Ascending aorta (tissue), 2 donors: ENCODE results near the gene SHD. TPM values are rescaled to one million over a fixed set of nuclear protein-coding genes. Genes with fewer than 3 reads are reported as not detected.

Experiments used
- DNase-seq, 2 donors: peaks; one replicate each; pipeline ENCODE4 v3.0.0-alpha.2; 2019; ENCODE audit warnings: low spot score in 2 of 2
- H3K27ac ChIP-seq, 2 donors: fragments of 200-600 bp; sonication (generic); one replicate each; pipeline ENCODE4 v1.5.1; 2016 to 2017; ENCODE audit warnings: mild to moderate bottlenecking in 1 of 2
- H3K27me3 ChIP-seq: fragments of 200-600 bp; sonication (generic); one replicate; pipeline ENCODE4 v1.5.1; 2017
- H3K36me3 ChIP-seq, 2 donors: fragments of 200-600 bp; sonication (generic); one replicate each; pipeline ENCODE4 v1.5.1; 2016
- H3K4me1 ChIP-seq, 2 donors: fragments of 200-600 bp; sonication (generic); one replicate each; pipeline ENCODE4 v1.5.1; 2016 to 2017; ENCODE audit warnings: mild to moderate bottlenecking in 1 of 2
- H3K4me3 ChIP-seq, 2 donors: fragments of 200-600 bp; sonication (generic); one replicate each; pipeline ENCODE4 v1.5.1; 2016 to 2017; ENCODE audit warnings: mild to moderate bottlenecking in 1 of 2
- H3K9me3 ChIP-seq, 2 donors: fragments of 200-600 bp; sonication (generic); one replicate each; pipeline ENCODE4 v1.5.1; 2016
- intact Hi-C: fragments of 100-400 bp; cut with DNase I; formaldehyde crosslinking; loops from one replicate; pipeline ENCODE4 v1.15.1; 2023
- total RNA-seq: library from RNA; depleted of rRNA; stranded (reverse); fragments of >200 nt; gene quantifications from one replicate; pipeline ENCODE4 v1.1.0, GENCODE V29; 2016
- TF ChIP-seq, protein P1 (sequence below), 3 experiments: fragments of 200-600 bp in 2 of 3; fragments of 450-650 bp in 1 of 3; sonication (generic) in 2 of 3; IDR thresholded peaks; one replicate each; pipeline ENCODE4 v1.5.1; 2016 to 2019; ENCODE audit warnings: antibody characterized with exemption in 3 of 3, mild to moderate bottlenecking in 1 of 3, moderate library complexity in 1 of 3

The SHD gene
- total RNA-seq, 1 donor from 2014 or later = not detected

DNA sequence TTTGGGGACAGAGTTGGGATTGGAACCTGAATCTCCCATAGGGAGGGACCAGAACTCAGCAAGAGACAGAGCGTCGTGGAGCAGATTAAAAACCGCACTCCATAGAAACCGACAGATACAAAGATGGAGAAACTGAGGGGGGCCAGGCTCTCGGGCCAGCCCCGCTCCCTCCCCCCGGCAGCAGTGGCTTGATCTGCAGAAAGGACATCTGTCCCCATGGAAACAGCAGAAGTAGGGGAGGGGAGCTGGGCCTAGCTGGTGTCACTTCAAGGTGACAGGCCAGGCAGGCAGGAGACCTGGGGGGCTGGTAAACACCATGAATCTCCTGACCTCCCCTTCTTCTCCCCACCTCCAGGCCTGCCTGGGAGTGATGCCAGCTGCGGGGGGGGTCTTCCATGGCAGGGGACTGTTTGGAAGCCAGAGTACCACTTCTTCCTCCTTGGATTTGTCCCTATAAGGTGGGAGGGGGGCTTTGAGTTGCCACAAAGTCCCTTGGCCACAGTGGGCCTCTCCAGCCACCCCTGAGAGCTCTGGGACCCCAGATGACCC, 12.2 kb downstream of the SHD start:
- Histone ChIP-seq H3K27me3 (no peaks in the 10 kb centered on the region), H3K4me3 (no peak overlapping the region), H3K4me1 (no peaks in the 10 kb centered on the region), H3K9me3 (no peaks in the 10 kb centered on the region), H3K27ac (no peak overlapping the region), H3K36me3 (no peaks in the 10 kb centered on the region)
- DNase-seq = no peak
- intact Hi-C loops = no loop called here
- TF ChIP-seq, protein P1, sequence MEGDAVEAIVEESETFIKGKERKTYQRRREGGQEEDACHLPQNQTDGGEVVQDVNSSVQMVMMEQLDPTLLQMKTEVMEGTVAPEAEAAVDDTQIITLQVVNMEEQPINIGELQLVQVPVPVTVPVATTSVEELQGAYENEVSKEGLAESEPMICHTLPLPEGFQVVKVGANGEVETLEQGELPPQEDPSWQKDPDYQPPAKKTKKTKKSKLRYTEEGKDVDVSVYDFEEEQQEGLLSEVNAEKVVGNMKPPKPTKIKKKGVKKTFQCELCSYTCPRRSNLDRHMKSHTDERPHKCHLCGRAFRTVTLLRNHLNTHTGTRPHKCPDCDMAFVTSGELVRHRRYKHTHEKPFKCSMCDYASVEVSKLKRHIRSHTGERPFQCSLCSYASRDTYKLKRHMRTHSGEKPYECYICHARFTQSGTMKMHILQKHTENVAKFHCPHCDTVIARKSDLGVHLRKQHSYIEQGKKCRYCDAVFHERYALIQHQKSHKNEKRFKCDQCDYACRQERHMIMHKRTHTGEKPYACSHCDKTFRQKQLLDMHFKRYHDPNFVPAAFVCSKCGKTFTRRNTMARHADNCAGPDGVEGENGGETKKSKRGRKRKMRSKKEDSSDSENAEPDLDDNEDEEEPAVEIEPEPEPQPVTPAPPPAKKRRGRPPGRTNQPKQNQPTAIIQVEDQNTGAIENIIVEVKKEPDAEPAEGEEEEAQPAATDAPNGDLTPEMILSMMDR (IDR thresholded peaks at IDR 0.05) = no peak

DNA sequence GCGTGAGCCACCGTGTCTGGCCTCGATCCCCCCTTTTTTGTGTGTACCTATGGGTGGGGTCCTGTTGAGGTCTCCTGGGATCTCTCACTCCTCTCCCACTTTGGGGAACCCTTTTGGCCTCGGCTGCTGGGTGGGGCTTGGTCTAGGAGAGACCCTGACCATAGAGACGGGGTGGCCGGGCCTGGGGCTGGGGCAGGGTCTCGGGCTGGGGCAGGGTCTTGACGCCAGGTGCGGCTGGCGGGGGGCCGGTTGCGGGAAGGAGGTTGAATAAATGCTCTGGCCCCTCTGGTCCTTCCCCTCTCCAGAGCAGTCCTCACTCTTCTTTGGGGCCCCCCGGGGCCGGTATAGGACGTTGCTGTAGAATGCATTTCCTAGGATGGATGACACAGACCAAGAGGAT, 13.4 kb downstream of the SHD start:
- Histone ChIP-seq H3K36me3 (no peaks in the 10 kb centered on the region), H3K27ac (no peak overlapping the region), H3K4me1 (no peaks in the 10 kb centered on the region), H3K27me3 (no peaks in the 10 kb centered on the region), H3K9me3 (no peaks in the 10 kb centered on the region), H3K4me3 (no peak overlapping the region)
- TF ChIP-seq, protein P1 (IDR thresholded peaks at IDR 0.05) = no peak
- DNase-seq = no peak
- intact Hi-C loops = no loop called here

DNA sequence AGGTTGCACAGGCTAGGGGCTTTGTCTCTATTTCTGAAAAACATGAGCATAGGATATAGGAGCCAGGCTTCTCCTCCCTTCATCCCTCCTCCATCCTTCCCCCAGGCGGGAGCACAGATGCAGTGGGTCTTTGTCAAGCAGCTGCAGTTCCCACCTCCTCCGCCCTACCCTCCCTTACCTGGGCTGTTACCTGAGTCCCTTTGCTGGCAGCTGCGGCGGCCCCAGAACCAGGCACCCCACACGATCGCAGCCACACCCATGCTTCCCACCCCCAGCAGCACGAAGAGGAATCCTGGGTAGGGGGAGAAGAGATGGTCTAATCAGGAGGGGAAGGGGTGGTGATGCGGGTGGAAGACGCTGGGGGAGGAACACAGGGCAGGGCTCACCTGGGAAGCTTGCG, 15.3 kb downstream of the SHD start:
- no peak for DNase-seq
- Histone ChIP-seq H3K4me1 (no peaks in the 10 kb centered on the region), H3K27ac (no peak overlapping the region), H3K36me3 (no peaks in the 10 kb centered on the region), H3K9me3 (no peaks in the 10 kb centered on the region), H3K27me3 (no peaks in the 10 kb centered on the region), H3K4me3 (no peak overlapping the region)
- intact Hi-C loops = no loop called here
- TF ChIP-seq, protein P1 (IDR thresholded peaks at IDR 0.05) = no peak

DNA sequence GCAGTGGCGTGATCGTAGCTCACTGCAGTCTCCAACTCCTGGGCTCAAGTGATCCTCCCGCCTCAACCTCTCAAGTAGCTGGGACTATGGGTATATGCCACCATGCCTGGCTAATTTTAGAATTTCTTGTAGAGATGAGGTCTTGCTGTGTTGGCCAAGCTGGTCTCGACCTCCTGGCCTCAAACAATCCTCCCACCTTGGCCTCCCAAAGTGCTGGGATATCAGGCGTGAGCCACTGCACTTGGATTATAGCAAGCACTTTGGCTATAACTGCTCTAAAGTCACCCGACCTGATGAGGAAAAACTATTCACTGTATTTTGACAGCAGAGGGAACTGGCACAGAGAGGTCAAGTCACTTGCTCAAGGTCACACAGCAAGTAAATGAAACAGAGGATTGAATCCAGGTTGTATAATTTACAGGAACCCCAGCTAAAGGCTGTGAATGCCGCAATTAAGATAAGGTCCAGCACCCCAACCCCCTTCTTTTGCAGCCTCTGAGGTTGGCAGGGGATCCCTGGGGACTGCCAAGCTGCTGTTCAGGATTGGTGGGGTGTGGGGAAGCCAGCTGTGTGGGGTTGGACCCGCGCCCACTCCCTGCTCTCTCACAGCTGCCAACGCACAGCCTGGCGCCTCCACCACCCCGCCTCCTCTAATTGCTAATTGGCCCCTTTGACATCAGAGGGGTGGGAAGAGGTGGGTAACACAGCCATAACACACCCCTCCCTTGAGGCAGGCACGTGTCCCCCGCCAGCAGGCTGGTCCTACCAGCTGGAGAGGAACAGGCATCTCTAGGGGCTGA, 17.1 kb downstream of the SHD start:
- no peaks in the 10 kb centered on the region for H3K27me3 ChIP-seq

DNA sequence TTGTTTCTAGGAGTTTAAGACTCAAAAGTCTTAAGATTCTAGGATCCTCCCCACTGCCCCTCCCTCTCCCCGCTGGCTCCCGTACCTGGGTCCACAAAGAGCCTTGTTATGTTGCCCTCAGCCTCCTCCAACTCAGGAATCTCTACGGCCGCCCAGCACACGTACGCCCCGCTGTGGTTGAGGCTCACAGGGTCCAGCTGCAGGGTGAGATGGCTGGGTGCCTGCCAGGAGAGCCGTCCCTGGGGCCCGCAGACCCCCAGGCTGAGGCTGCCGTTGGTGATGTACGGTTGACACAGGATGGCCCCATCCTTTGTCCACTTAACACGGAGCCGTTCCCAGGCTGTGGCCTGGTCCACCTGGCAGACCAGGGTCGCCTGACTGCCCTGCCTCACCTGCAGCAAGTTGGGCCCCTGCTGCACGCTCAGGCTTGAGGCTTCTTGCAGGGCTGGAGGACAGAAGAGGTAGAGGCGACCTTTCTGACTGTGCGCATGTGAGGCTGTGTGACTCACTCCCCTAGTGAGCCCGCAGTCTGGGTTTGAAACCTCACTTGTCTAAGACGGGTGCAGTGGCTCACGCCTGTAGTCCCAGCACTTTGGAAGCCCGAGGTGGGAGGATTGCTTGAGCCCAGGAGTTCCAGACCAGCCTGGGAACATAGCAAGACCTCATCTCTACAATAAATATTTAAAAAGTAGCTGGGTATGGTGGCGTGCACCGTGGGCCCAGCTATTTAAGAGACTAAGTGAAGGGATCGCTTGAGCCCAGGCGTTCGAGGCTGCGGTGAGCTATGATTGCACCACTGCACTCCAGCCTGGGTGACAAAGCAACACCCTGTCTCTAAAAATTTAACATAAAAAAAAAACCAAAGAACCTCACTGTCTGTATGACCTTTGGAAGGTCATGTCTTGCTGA, 19.1 kb downstream of the SHD start:
- intact Hi-C loops = no loop called here
- Histone ChIP-seq H3K36me3 (no peaks in the 10 kb centered on the region), H3K27ac (no peak overlapping the region), H3K4me3 (no peak overlapping the region), H3K4me1 (no peaks in the 10 kb centered on the region), H3K27me3 (no peaks in the 10 kb centered on the region), H3K9me3 (no peaks in the 10 kb centered on the region)
- TF ChIP-seq, protein P1 (IDR thresholded peaks at IDR 0.05) = no peak
- DNase-seq = no peak

More for the DNA sequence above, 17.1 kb downstream of the SHD start:
- no peaks in the 10 kb centered on the region for H3K36me3 ChIP-seq
- DNase-seq = no peak
- TF ChIP-seq, protein P1 (IDR thresholded peaks at IDR 0.05) = no peak
- H3K27ac ChIP-seq = no peak overlapping the region
- no peaks in the 10 kb centered on the region for H3K4me1 ChIP-seq
- intact Hi-C loops = no loop called here
- no peaks in the 10 kb centered on the region for H3K9me3 ChIP-seq
- H3K4me3 ChIP-seq = no peak overlapping the region
